NB4 (cell line): ENCODE data around the gene CYBA.

Experiments
- MYC ChIP-seq: IDR thresholded peaks from 2 replicates; pipeline ENCODE4 v1.6.1; 2011; ENCODE audit warnings: low read depth, low read length
- POLR2A ChIP-seq: IDR thresholded peaks from 2 replicates; pipeline ENCODE4 v1.6.1; 2011; ENCODE audit warnings: mild to moderate bottlenecking; ENCODE audit not compliant: insufficient read length; ENCODE audit errors: extremely low read depth
- TF ChIP-seq, protein P1 (sequence below): IDR thresholded peaks from one replicate; pipeline ENCODE4 v1.5.1; 2012; ENCODE audit warnings: low read depth, low read length
- TF ChIP-seq, protein P2 (sequence below): IDR thresholded peaks from 2 replicates; pipeline ENCODE4 v1.6.1; 2011; ENCODE audit warnings: low read depth, low read length

DNA sequence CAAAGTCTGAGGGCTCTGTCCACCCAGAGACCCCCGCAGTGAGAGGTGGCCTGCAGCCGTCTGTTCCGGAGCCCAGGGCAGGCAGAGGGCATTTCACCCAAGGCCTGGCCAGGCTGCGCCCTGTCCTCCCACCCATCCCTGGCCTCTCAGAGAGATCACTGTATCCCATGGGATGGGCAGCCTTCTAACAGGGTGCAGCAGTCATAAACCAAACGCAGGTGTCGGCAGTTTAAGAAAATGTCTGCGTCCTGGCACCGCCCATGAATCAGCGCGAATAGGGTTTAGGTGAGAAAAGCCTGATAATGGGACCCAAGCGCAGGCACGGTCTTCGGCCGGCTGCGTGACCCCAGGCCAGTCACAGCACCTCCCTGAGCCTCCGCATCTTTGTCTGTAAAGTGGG lies 5.4 kb downstream of the CYBA start:
- TF ChIP-seq, protein P1, sequence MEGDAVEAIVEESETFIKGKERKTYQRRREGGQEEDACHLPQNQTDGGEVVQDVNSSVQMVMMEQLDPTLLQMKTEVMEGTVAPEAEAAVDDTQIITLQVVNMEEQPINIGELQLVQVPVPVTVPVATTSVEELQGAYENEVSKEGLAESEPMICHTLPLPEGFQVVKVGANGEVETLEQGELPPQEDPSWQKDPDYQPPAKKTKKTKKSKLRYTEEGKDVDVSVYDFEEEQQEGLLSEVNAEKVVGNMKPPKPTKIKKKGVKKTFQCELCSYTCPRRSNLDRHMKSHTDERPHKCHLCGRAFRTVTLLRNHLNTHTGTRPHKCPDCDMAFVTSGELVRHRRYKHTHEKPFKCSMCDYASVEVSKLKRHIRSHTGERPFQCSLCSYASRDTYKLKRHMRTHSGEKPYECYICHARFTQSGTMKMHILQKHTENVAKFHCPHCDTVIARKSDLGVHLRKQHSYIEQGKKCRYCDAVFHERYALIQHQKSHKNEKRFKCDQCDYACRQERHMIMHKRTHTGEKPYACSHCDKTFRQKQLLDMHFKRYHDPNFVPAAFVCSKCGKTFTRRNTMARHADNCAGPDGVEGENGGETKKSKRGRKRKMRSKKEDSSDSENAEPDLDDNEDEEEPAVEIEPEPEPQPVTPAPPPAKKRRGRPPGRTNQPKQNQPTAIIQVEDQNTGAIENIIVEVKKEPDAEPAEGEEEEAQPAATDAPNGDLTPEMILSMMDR, result no peak
- no peak for TF ChIP-seq POLR2A
- TF ChIP-seq MYC, result no peak
- TF ChIP-seq, protein P2, sequence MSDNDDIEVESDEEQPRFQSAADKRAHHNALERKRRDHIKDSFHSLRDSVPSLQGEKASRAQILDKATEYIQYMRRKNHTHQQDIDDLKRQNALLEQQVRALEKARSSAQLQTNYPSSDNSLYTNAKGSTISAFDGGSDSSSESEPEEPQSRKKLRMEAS, result no peak
